Mucosa of descending colon (tissue), 3 donors: ENCODE data around the gene TLL2. TPM values are rescaled to one million over a fixed set of nuclear protein-coding genes. Genes with fewer than 3 reads are reported as not detected.

Experiments
- ATAC-seq: fragments of 200-7000 bp; cut with Tn5 transposase; one replicate; pipeline ENCODE4 v1.9.1; 2020; ENCODE audit warnings: mild to moderate bottlenecking, moderate library complexity
- DNase-seq, 3 donors: peaks; one replicate each; pipeline ENCODE4 v3.0.0-alpha.2; 2020
- H3K36me3 ChIP-seq: fragments of 200-600 bp; one replicate; pipeline ENCODE4 v1.8.0; 2021; ENCODE audit warnings: low read depth, mild to moderate bottlenecking
- H3K4me1 ChIP-seq: fragments of 200-600 bp; one replicate; pipeline ENCODE4 v1.8.0; 2021; ENCODE audit warnings: low read depth, mild to moderate bottlenecking
- H3K4me3 ChIP-seq: fragments of 200-600 bp; one replicate; pipeline ENCODE4 v1.8.0; 2021; ENCODE audit warnings: mild to moderate bottlenecking
- H3K9me3 ChIP-seq: fragments of 200-600 bp; one replicate; pipeline ENCODE4 v1.8.0; 2021; ENCODE audit warnings: mild to moderate bottlenecking
- CTCF ChIP-seq: fragments of 200-600 bp; IDR thresholded peaks from one replicate; pipeline ENCODE4 v1.8.0; 2022; ENCODE audit warnings: antibody characterized with exemption, mild to moderate bottlenecking
- intact Hi-C, 2 donors: fragments of 100-400 bp; cut with DNase I in 1 of 2; cut with micrococcal nuclease in 1 of 2; formaldehyde crosslinking; loops; one replicate each; pipeline versions ENCODE4 v1.11.0 to v1.11.1; 2022; cut with DNase I, micrococcal nuclease
- total RNA-seq, 3 donors: library from RNA; stranded (reverse); fragmentation: NEBNext Ultra II Directional in 2 of 3; extraction: Animal tissue kit (Norgen Biotek cat#: 25700) in 2 of 3; gene quantifications; one replicate each; pipeline versions ENCODE4 v1.2.1 to v1.2.4, GENCODE V29; 2021 to 2023
- donor health status: DM: no; HTN: no; CAD: no; lungs with moderate emphysema.
- donor health status: DM: no; HTN: no; CAD: no.
- donor health status: DM: no; HTN: yes; CAD: no.

TLL2 gene
- total RNA-seq, 3 donors from 2014 or later: 0.17 to 0.70 (median 0.65) TPM

GRCh38 chr10:96452494-96453153, 61.1 kb downstream of the TLL2 start:
- intact Hi-C loops: no loop called here
- Histone ChIP-seq H3K36me3 (no peaks in the 10 kb centered on the region), H3K4me1 (no peaks in the 10 kb centered on the region), H3K9me3 (no peaks in the 10 kb centered on the region), H3K4me3 (no peak overlapping the region)
- no peak for TF ChIP-seq CTCF
- ATAC-seq (peak; percentile 63), DNase-seq (peak in 1 of 3 donors; percentile 17)

- no peaks in the 10 kb centered on the region for H3K9me3 ChIP-seq
- peak; percentile 71 for ATAC-seq
- intact Hi-C loops: no loop called here
- DNase-seq: peak in 1 of 3 donors; percentile 10
- H3K36me3 ChIP-seq: no peaks in the 10 kb centered on the region
- TF ChIP-seq CTCF: no peak
- no peaks in the 10 kb centered on the region for H3K4me1 ChIP-seq
- no peak overlapping the region for H3K4me3 ChIP-seq
These were observed 63.1 kb downstream of the TLL2 start for GRCh38 chr10:96450529-96451207.

DNA sequence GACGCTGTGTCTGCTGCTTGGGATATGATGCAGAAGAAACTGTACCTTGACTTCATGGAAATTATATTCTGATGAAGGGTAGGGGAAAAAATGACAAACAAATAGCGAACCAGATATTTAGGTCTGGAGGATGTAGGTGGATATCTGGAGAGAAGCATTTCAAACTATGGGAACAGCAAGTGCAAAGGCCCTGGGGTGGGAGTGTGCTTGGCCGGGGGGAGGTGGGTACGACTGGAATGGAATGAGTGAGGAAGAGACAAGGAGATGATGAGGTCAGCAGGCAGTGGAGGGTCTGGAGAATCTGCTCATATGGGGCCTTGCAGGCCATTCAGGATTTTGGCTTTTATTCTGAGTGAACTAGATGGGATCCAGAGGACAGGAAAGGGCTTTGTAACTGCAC, 65.2 kb downstream of the TLL2 start:
- intact Hi-C loops: no loop called here
- Histone ChIP-seq H3K4me3 (no peak overlapping the region), H3K4me1 (no peaks in the 10 kb centered on the region), H3K9me3 (no peaks in the 10 kb centered on the region), H3K36me3 (no peaks in the 10 kb centered on the region)
- DNase-seq (no peak), ATAC-seq (no peak)
- TF ChIP-seq CTCF: no peak

- H3K4me1 ChIP-seq: no peaks in the 10 kb centered on the region
- intact Hi-C loops: no loop called here
- no peaks in the 10 kb centered on the region for H3K9me3 ChIP-seq
- TF ChIP-seq CTCF: no peak
- ATAC-seq (peak; percentile 58), DNase-seq (peak in 2 of 3 donors; percentile 13 to 58)
- H3K4me3 ChIP-seq: no peak overlapping the region
- no peaks in the 10 kb centered on the region for H3K36me3 ChIP-seq
These were observed 65.7 kb downstream of the TLL2 start for GRCh38 chr10:96448021-96448457.

DNA sequence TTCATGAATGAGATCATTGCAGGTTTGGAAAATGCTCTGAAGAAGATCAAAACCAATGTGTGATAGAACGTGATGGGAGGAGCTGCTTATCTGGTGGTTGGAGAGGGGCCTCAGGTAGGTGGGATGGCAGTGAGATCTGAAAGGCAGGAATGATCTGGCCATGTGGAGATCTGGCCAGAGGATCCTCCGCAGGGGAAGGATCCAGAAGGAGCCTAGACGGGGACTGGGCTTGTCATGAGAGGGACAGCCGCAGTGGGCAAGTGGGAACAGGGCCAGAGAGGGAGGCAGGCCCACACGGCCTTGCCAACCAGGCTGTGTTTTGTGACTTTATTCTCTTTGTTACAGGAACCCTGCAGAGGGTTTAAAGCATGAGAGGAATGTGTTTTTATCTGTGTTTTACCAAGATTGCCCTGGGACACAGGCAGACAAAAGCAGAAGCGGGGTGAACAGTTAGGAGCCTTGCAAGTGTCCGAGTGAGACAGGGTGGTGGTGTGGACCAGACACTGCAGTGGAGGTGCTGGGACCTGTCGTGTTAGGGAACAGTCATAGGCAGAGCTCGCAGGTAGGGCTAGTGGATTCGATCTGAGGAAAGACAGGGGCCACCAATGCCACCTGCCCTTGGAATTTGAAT, 66.6 kb downstream of the TLL2 start:
- H3K4me1 ChIP-seq: no peaks in the 10 kb centered on the region
- no peaks in the 10 kb centered on the region for H3K9me3 ChIP-seq
- DNase-seq (no peak), ATAC-seq (no peak)
- no peak overlapping the region for H3K4me3 ChIP-seq
- intact Hi-C loops: no loop called here
- no peak for TF ChIP-seq CTCF
- H3K36me3 ChIP-seq: no peaks in the 10 kb centered on the region
